Medulla oblongata (tissue), 1 donor: Measurements from ENCODE around the gene PPIL1.

Experiments used
- DNase-seq: peaks from one replicate; pipeline ENCODE4 v3.0.0-alpha.2; 2015; ENCODE audit errors: extremely low spot score

The PPIL1 gene

DNA sequence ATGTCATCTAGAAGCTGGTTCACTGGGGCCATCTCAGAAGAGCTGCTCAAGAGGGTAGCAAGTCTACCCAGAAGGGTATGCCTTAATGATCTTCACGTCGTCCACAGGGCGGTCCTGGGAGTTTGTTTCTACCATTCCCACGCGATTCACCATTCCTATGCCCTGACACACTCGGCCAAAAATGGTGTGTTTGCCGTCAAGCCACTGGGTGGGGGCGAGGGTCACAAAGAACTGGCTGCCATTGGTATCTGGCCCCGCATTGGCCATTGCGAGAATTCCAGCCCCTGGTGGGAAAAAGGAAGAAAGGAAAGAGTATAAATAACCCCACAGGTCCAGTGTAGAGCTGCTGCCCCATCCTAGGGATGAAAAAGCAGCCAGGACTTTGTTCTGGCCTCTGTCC is 18.9 kb downstream of the PPIL1 start:
- DNase-seq: no peak

DNA sequence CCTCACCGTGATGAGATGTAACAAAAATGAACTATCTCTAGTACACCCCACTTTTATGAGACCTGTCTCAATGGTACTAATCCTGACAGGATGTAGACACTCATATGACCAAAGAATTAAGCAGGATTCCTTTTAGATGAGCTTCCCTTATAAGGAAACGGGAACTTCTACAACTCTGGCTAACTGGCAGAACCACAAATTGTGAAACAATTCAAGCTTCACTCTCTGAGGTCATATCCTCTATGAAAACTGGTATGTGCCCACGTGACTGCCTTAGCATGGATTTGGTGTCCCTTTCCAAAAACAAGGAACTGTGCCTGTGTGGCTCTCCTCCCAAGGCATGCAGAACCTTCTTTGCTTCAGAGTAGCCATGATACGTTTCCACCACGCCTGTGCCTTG is 21.3 kb downstream of the PPIL1 start:
- peak; percentile 61 for DNase-seq

DNA sequence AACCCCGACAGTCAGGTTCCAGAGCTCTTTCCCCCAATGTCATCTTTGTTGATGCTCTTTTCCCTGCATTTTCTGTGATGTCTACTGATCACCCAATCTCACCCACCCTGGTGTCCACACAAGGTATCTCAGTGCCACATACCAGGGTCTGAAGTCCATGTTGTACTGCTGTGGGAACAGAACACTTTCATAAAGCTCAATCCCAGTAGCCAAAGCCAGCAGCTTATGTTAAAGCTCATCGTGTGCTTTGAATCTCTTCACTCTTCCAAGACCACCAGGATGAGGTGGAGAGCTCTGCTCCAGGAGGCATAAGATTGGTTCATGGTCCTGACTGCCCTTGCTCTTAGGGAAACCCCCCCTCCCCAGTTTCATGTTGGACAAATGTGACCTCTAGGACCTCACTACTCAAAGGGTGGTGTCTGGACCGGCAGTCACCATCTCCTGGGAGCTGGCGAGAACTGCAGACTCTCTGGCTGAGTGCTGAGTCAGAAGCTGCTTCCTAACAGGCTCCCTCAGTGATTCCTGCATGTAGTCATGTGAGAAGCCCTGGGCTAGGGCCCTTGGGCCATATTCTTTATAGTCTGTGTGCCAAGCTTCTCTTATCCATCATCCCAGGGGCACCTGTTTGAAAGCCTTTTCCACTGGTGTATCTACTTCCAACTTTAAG is 22.0 kb downstream of the PPIL1 start:
- no peak for DNase-seq

DNA sequence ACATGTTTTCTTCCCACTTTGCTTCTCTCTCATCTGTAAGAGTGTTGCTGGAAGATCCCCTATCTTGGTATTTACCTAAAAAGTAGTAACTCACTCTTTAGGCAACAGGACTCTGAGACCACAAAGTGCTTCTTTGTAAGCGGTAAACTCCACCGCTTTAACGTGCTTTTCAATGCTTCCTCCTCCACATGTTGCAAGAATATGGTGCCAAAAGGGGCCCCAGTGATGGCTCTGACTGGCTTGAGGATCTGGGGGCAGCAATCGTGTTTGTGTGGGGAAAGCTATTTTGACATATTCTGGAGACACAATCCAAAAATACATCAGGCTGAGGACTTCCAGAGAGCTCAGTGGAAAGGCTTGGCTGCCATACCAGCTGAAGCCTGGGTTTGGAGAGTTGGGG is 23.0 kb downstream of the PPIL1 start:
- DNase-seq: no peak

- DNase-seq: peak; percentile 95
These were observed 23.4 kb downstream of the PPIL1 start for GRCh38 chr6:36851149-36851614.

DNA sequence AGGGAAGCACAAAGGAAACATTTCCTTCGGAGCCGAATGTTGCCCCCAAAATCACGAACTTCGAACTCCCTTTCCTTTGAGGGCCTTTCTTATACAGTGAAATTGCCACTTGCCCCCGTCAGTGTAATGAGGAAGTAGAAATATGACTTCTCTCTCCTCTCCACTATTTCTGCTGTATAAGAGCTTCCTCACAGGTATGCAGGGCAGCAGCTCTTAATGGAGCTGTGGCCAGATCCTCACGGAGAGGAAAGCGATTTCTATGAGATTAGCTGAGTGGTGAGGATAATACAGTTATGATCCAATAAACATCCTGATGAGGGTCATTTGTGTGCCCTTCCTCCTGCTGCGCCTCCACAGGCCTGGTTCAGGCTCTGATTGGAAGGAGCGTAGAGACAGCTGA is 24.6 kb downstream of the PPIL1 start:
- DNase-seq: no peak

- DNase-seq: peak; percentile 46
These were observed 25.8 kb downstream of the PPIL1 start for GRCh38 chr6:36848658-36849441.

DNA sequence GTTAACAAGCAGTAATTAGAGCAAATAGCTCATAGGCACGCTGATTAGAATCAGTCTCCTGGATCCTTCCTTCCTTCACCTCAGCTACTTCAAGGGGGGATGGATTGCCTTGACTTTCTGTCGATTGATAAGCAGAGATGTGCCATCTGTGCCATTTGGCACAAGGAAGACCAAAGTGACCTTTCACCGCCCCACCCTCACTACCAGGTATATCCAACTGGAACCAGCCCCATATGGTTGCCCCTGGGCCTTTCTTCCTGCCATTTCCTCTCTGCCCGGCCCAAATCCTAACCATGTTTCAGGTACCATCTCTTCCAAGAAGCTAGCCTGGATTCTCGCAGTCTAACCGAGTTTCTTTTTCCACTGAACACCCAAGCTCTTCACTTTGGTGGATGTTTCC is 26.6 kb downstream of the PPIL1 start:
- DNase-seq: no peak

GRCh38 chr6:36847152-36847551 is 27.5 kb downstream of the PPIL1 start:
- no peak for DNase-seq

DNA sequence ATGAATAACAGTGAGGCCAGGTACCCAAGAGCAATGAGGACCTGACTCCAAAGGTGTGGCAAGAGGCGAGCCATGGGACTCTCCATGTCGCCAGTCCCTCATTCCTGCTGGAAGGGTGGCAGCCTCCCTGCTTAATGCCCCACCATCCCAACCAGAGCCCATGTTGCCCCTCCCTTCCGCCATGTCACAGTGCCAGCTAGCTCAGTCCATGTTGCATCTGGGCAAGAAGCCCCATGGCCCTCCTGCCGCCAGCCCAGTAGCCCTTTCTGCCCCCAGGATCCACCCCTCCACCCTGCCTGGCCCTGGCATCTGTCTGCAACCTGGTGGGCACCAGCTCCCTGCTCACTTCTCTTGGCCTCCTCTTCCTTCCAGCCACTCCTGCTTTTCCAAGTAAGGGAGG is 29.4 kb downstream of the PPIL1 start:
- no peak for DNase-seq

DNA sequence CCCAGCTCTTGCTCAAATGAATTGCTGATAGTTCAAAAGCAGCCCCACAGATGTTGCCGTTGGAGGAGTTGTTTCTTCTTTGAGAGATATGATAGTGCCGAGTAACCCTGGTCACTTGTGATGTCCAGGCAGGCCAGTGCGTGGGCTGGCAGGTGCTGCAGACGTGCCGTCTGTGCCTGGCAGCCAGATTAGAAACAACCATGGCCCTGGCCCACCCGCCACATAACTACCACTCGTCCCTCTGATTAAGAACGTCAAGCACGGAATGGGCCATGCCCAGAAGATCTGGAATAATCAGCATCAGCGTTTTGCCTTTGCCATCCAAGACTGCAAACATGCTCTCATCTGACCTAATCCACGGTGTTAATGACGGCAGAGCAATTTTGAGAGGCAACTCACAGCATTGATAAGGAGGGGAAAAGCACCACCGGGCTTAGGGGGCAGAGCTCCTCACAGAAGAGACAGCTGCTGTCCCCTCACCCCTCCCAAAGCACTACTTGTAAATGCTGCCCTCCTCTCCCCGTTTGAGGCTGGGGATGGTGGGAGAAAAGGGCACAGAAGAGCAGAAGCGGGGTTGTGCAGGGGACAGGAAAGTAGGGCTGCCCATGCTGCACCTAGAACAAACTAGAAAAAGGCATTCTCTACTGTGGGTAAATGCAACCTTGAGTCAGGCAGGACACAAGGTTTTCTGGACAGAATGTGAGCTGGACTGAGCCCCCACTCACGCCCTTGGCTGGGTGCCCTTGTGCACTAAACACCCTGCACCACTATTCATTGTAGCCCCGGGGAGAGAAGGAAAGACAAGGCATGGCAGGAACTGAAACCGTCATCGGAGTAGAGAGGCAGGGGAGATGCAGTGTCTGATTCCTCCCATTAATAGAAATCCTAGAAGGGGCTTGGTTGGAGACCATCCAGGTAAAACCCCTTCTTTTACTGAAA is 30.1 kb downstream of the PPIL1 start:
- no peak for DNase-seq

DNA sequence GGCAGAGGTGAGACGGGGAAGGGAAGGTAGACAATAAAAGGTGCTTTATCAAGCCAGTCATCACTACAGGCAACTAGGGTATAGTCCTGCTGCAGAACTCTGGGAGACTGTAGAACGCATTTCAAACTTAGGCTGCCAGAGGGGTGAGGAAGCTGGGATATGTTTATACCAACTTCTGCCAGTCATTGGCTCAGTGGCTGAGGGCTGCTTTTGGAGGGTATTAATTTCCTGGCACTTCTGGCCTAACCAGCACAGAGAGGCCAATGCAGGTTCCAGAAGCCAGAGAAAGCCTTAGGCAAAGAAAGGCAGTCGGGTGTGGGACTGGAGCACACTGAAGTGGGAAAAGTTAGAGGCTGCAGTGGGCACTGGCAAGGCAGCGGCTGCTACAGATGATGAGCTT is 31.4 kb downstream of the PPIL1 start:
- DNase-seq: no peak

- no peak for DNase-seq
These were observed 32.8 kb downstream of the PPIL1 start for GRCh38 chr6:36841756-36842155.

- DNase-seq: no peak
These were observed 33.9 kb downstream of the PPIL1 start for GRCh38 chr6:36840432-36841403.

GRCh38 chr6:36839749-36840431 is 34.7 kb downstream of the PPIL1 start:
- DNase-seq: no peak

- DNase-seq: no peak
These were observed 35.5 kb downstream of the PPIL1 start, which contains the start of gene CPNE5 for GRCh38 chr6:36838896-36839748. Gene CPNE5 (minus strand): TSS chr6:36839444. CDS start chr6:36839377, 67 bp downstream.

DNA sequence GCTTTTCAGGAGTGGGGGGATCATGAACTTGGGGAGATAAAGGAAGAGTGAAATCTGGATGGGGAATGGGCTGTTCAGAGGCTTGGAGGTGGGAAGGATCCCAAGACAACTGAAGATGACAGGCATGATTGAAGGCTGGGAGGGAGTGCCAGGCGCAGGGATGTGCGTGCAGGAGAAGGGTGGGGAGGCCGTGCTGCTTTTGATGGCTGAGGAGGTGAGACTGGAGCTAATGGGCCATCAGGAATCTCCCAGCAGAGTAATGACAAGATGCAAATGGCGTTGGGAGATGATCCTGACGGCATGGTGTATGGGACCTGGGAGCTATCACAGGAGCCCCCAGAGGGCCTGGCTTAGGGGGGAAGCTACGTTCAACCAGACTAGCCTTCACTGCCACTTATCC is 36.9 kb downstream of the PPIL1 start:
- no peak for DNase-seq

DNA sequence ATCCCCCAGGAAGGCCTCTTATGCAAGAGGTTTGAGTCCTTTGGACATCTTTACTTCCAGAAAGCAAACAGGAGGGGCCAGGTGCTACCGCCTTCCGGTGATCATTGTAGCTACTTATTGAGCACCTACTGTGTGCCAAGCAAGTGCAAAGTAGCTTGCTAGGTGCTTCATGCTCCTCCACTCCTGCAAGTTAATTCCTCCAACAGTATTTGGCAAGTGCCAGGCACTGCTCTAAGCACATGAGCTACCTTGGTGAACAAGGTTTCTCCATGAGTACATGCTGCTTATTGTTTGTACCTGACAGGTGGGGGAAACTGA is 37.6 kb downstream of the PPIL1 start:
- no peak for DNase-seq
